K562 (cell line): ENCODE measurements around the gene USP11. TPM values are rescaled to one million over a fixed set of nuclear protein-coding genes. Genes with fewer than 3 reads are reported as not detected.

Experiments
- ATF7 ChIP-seq: fragments of 450-650 bp; IDR thresholded peaks from 2 replicates; pipeline ENCODE4 v1.7.1; 2014; ENCODE audit warnings: mild to moderate bottlenecking, moderate library complexity
- CBFB ChIP-seq: sonication (generic); formaldehyde crosslinking; IDR thresholded peaks from 2 replicates; pipeline ENCODE4 v1.4.0; 2020; ENCODE audit warnings: mild to moderate bottlenecking, missing genetic modification reagents
- GABPB1 ChIP-seq: sonication (generic); formaldehyde crosslinking; IDR thresholded peaks from 2 replicates; pipeline ENCODE4 v1.8.0; 2022; ENCODE audit warnings: mild to moderate bottlenecking, missing genetic modification reagents
- HOXB6 ChIP-seq: fragments of 250-450 bp; sonication (Bioruptor Pico); IDR thresholded peaks from 2 replicates; pipeline ENCODE4 v1.5.1; 2022; ENCODE audit warnings: mild to moderate bottlenecking, borderline replicate concordance
- ILK ChIP-seq: fragments of 450-650 bp; IDR thresholded peaks from 2 replicates; pipeline ENCODE4 v1.6.1; 2016; ENCODE audit warnings: missing genetic modification characterization, low read depth, mild to moderate bottlenecking, missing compliant biosample characterization, moderate library complexity, borderline replicate concordance
- KLF10 ChIP-seq: fragments of 250-450 bp; sonication (Bioruptor Pico); IDR thresholded peaks from 2 replicates; pipeline ENCODE4 v1.6.1; 2021; ENCODE audit warnings: matching md5 sums
- MAFG ChIP-seq: fragments of 450-650 bp; conservative IDR thresholded peaks from 2 replicates; pipeline ENCODE4 v1.6.1; 2016; ENCODE audit warnings: missing genetic modification characterization, missing compliant biosample characterization
- MBD2 ChIP-seq: sonication (generic); IDR thresholded peaks from 2 replicates; pipeline ENCODE4 v1.6.1; 2016; ENCODE audit warnings: low read depth, borderline replicate concordance
- NONO ChIP-seq, 2 experiments: fragments of 200-400 bp in 1 of 2; fragments of 450-650 bp in 1 of 2; formaldehyde crosslinking in 1 of 2; IDR thresholded peaks; 2 replicates each; pipeline ENCODE4 v1.6.1; 2017; ENCODE audit warnings: low read depth in 2 of 2, mild to moderate bottlenecking in 2 of 2, moderate library complexity in 2 of 2, low read length in 1 of 2
- NRF1 ChIP-seq, 2 experiments: fragments of 450-650 bp; IDR thresholded peaks in 1 of 2; conservative IDR thresholded peaks in 1 of 2; 2 replicates each; pipeline ENCODE4 v1.6.1; 2014; ENCODE audit warnings: mild to moderate bottlenecking in 2 of 2
- POLR2G ChIP-seq: fragments of 200-400 bp; formaldehyde crosslinking; IDR thresholded peaks from 2 replicates; pipeline ENCODE4 v1.6.1; 2017; ENCODE audit warnings: low read depth, mild to moderate bottlenecking, antibody characterized with exemption, low read length, moderate library complexity
- PPARD ChIP-seq: fragments of 250-450 bp; sonication (Bioruptor Pico); IDR thresholded peaks from 2 replicates; pipeline ENCODE4 v1.8.0; 2022; ENCODE audit warnings: inconsistent platforms, mild to moderate bottlenecking, moderate library complexity
- PURB ChIP-seq: sonication (generic); formaldehyde crosslinking; IDR thresholded peaks from 2 replicates; pipeline ENCODE4 v1.9.0; 2021; ENCODE audit warnings: low read depth, mild to moderate bottlenecking, missing genetic modification reagents
- RBFOX2 ChIP-seq: fragments of 200-400 bp; formaldehyde crosslinking; IDR thresholded peaks from 2 replicates; pipeline ENCODE4 v1.6.1; 2017; ENCODE audit warnings: low read depth, mild to moderate bottlenecking, low read length, moderate library complexity
- RBM25 ChIP-seq: fragments of 200-400 bp; formaldehyde crosslinking; IDR thresholded peaks from 2 replicates; pipeline ENCODE4 v1.6.1; 2018; ENCODE audit warnings: low read length, low read depth, moderate library complexity; ENCODE audit not compliant: severe bottlenecking
- SMARCA5 ChIP-seq: fragments of 450-650 bp; IDR thresholded peaks from 2 replicates; pipeline ENCODE4 v1.6.1; 2016
- SMARCB1 ChIP-seq: IDR thresholded peaks from 2 replicates; pipeline ENCODE4 v1.6.1; 2011; ENCODE audit warnings: improper control_type of control experiment, low read depth; ENCODE audit not compliant: insufficient read length
- SUPT5H ChIP-seq: fragments of 450-650 bp; IDR thresholded peaks from 2 replicates; pipeline ENCODE4 v1.6.1; 2016
- TARDBP ChIP-seq: fragments of 450-650 bp; IDR thresholded peaks from 2 replicates; pipeline ENCODE4 v1.6.1; 2016
- TCFL5 ChIP-seq: fragments of 250-450 bp; sonication (Bioruptor Pico); conservative IDR thresholded peaks from 2 replicates; pipeline ENCODE4 v1.6.1; 2021; ENCODE audit warnings: mild to moderate bottlenecking, moderate library complexity, matching md5 sums
- ZKSCAN8 ChIP-seq: fragments of 200-800 bp; sonication (Bioruptor generic); IDR thresholded peaks from 2 replicates; pipeline ENCODE4 v1.6.1; 2016; ENCODE audit warnings: missing genetic modification characterization, missing compliant biosample characterization
- ZNF217 ChIP-seq: sonication (generic); formaldehyde crosslinking; IDR thresholded peaks from 2 replicates; pipeline ENCODE4 v1.8.0; 2022; ENCODE audit warnings: mild to moderate bottlenecking, missing genetic modification reagents
- ZNF584 ChIP-seq: fragments of 200-800 bp; sonication (Bioruptor generic); IDR thresholded peaks from 2 replicates; pipeline ENCODE4 v1.6.1; 2016; ENCODE audit warnings: low read depth, mild to moderate bottlenecking, missing genetic modification characterization, missing compliant biosample characterization
- polyA plus RNA-seq, 8 experiments: library from polyadenylated mRNA; depleted of rRNA in 4 of 8; stranded (reverse) in 5 of 8; unstranded in 3 of 8; fragments of >200 nt; fragmentation: Nextera tagmentation in 2 of 8; fragmentation: Illumina TruSeq in 1 of 8; extraction: Ambion mirVana in 2 of 8; extraction: Trizol in 1 of 8; gene quantifications; 2 replicates each; pipeline versions ENCODE4 v1.2.1 to v1.2.3, GENCODE V29; 2011 to 2014; ENCODE audit warnings: inconsistent platforms in 1 of 8, missing spikeins in 1 of 8
- total RNA-seq, 7 experiments: library from RNA; depleted of rRNA in 6 of 7; stranded (reverse); fragments of >200 nt in 6 of 7; fragmentation: Illumina TruSeq in 2 of 7; extraction: Trizol in 2 of 7; gene quantifications; 2 replicates each; pipeline versions ENCODE4 v1.2.1 to v1.2.3, GENCODE V29; 2011 to 2021; ENCODE audit warnings: low replicate concordance in 1 of 7
- TF ChIP-seq, protein P1 (sequence below): fragments of 450-650 bp; IDR thresholded peaks from 2 replicates; pipeline ENCODE4 v1.6.1; 2016; ENCODE audit warnings: antibody characterized with exemption
- TF ChIP-seq, protein P2 (sequence below), 2 experiments: fragments of 450-650 bp; IDR thresholded peaks; 2 replicates each; pipeline ENCODE4 v1.6.1; 2018; ENCODE audit warnings: mild to moderate bottlenecking in 2 of 2, low read depth in 1 of 2; ENCODE audit not compliant: partially characterized antibody in 2 of 2

USP11 gene
- total and polyA plus RNA-seq, 9 of the 15 experiments (the other 6 are each of a cell fraction or from before 2014, with no cell fraction given): 2.5 to 29.0 (median 11.7) TPM

DNA sequence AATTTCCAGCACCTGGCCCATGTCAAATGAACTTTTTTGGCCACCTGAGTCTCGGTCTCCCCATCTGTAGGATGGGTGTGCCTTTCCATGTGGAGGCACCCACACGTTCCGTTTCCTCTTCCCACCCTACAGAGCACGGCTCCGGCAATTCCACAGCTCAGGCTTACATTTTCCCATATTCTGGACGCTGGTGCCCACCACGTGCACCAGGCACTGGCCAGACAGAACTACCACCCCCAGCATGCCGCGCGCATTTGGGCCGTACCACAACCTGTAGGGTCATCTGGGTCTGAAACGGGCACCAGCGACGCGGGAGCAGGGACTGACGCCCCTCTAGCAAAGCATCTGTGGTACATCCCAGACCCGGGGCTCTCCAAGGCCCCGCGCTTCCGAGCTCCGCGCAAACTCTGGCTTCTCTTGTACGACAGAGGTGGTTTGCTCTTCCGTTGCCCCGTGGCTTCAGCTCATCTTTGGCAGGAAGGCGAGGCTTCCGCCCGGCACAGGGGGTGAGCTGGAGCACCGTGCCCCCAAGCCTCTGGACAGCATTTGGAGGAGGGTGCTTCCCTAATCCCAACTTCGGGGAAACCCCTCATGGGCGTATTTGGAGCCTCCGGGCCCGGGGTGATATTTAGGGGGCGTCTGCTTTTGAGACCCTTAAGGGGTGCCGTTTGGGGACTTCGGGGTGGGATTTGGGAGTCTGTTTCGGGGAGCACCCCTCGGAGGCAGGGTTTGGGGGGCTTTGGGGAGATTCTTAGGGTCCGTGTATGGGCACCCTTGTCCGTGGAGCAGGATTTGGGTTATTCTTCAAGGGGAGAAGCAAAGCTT is 42.2 kb upstream of the USP11 start (continued):
- TF ChIP-seq ATF7: peak; percentile 98
- TF ChIP-seq KLF10 (CRISPR knock-in tag): no peak
- TF ChIP-seq PPARD: no peak
- peak; percentile 76 for TF ChIP-seq POLR2G
- TF ChIP-seq, protein P1, sequence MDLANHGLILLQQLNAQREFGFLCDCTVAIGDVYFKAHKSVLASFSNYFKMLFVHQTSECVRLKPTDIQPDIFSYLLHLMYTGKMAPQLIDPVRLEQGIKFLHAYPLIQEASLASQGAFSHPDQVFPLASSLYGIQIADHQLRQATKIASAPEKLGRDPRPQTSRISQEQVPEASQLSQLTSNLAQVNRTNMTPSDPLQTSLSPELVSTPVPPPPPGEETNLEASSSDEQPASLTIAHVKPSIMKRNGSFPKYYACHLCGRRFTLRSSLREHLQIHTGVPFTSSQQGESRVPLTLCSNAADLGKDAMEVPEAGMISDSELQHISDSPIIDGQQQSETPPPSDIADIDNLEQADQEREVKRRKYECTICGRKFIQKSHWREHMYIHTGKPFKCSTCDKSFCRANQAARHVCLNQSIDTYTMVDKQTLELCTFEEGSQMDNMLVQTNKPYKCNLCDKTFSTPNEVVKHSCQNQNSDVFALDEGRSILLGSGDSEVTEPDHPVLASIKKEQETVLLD: 0 out of 2 replicates have a peak, but pooled peaks have one; percentile 22
- TF ChIP-seq NRF1 (conservative IDR thresholded peaks at IDR 0.05 in 1 of 2, IDR thresholded peaks at IDR 0.05 in 1 of 2): peak; percentile 69 to 76
- TF ChIP-seq RBFOX2: peak; percentile 74
- no peak for TF ChIP-seq CBFB (CRISPR knock-in tag)
- TF ChIP-seq MBD2: peak; percentile 95
- TF ChIP-seq TCFL5 (CRISPR knock-in tag): no peak
- TF ChIP-seq HOXB6 (CRISPR knock-in tag): no peak
- no peak for TF ChIP-seq SMARCA5
- no peak for TF ChIP-seq MAFG (tag)
- peak in 1 of 2 experiments; percentile 97; a peak in 2 of 4 replicates for TF ChIP-seq NONO (IDR thresholded peaks at IDR 0.05; ENCODE audit: low read depth in 2 of 2, low read length in 1 of 2)
- TF ChIP-seq RBM25: peak; percentile 84
- no peak for TF ChIP-seq ZNF217 (CRISPR knock-in tag)
- no peak for TF ChIP-seq ILK
- TF ChIP-seq PURB (CRISPR knock-in tag): no peak
- TF ChIP-seq TARDBP: no peak
- TF ChIP-seq ZNF584: no peak
- TF ChIP-seq ZKSCAN8 (CRISPR knock-in tag): no peak
- TF ChIP-seq, protein P2, sequence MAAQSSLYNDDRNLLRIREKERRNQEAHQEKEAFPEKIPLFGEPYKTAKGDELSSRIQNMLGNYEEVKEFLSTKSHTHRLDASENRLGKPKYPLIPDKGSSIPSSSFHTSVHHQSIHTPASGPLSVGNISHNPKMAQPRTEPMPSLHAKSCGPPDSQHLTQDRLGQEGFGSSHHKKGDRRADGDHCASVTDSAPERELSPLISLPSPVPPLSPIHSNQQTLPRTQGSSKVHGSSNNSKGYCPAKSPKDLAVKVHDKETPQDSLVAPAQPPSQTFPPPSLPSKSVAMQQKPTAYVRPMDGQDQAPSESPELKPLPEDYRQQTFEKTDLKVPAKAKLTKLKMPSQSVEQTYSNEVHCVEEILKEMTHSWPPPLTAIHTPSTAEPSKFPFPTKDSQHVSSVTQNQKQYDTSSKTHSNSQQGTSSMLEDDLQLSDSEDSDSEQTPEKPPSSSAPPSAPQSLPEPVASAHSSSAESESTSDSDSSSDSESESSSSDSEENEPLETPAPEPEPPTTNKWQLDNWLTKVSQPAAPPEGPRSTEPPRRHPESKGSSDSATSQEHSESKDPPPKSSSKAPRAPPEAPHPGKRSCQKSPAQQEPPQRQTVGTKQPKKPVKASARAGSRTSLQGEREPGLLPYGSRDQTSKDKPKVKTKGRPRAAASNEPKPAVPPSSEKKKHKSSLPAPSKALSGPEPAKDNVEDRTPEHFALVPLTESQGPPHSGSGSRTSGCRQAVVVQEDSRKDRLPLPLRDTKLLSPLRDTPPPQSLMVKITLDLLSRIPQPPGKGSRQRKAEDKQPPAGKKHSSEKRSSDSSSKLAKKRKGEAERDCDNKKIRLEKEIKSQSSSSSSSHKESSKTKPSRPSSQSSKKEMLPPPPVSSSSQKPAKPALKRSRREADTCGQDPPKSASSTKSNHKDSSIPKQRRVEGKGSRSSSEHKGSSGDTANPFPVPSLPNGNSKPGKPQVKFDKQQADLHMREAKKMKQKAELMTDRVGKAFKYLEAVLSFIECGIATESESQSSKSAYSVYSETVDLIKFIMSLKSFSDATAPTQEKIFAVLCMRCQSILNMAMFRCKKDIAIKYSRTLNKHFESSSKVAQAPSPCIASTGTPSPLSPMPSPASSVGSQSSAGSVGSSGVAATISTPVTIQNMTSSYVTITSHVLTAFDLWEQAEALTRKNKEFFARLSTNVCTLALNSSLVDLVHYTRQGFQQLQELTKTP (IDR thresholded peaks at IDR 0.05; ENCODE audit: low read depth in 1 of 2, partially characterized antibody in 2 of 2): peak in 1 of 2 experiments; percentile 32
- no peak for TF ChIP-seq SMARCB1
- TF ChIP-seq GABPB1 (CRISPR knock-in tag): no peak
- peak; percentile 48; the same call in 1 of the 2 replicates for TF ChIP-seq SUPT5H
